ENCODE data around the gene PCSK7.
"Not testable (repeated sequence)": the region's sequence is repeated elsewhere in the genome, so short reads cannot be mapped to it uniquely, and the experiment has no call there.

GRCh38 chr11:117207481-117207880 lies 24.4 kb downstream of the PCSK7 start:
- TF ChIP-seq, protein P1, sequence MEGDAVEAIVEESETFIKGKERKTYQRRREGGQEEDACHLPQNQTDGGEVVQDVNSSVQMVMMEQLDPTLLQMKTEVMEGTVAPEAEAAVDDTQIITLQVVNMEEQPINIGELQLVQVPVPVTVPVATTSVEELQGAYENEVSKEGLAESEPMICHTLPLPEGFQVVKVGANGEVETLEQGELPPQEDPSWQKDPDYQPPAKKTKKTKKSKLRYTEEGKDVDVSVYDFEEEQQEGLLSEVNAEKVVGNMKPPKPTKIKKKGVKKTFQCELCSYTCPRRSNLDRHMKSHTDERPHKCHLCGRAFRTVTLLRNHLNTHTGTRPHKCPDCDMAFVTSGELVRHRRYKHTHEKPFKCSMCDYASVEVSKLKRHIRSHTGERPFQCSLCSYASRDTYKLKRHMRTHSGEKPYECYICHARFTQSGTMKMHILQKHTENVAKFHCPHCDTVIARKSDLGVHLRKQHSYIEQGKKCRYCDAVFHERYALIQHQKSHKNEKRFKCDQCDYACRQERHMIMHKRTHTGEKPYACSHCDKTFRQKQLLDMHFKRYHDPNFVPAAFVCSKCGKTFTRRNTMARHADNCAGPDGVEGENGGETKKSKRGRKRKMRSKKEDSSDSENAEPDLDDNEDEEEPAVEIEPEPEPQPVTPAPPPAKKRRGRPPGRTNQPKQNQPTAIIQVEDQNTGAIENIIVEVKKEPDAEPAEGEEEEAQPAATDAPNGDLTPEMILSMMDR (IDR thresholded peaks at IDR 0.05): not testable (repeated sequence)
- TF ChIP-seq POLR2A (IDR thresholded peaks at IDR 0.05): not testable (repeated sequence)
